RWPE2 (cell line): ENCODE results near the gene LOC128125822.

ENCODE experiments used
- ATAC-seq: fragments of 200-7000 bp; cut with Tn5 transposase; 3 replicates; pipeline ENCODE4 v1.9.1; 2021; ENCODE audit warnings: low read depth
- DNase-seq: peaks from one replicate; pipeline ENCODE4 v3.0.0-alpha.2; 2020; ENCODE audit warnings: low spot score
- H3K27ac ChIP-seq: fragments of 450-650 bp; 2 replicates; pipeline ENCODE4 v1.5.1; 2017; ENCODE audit warnings: mild to moderate bottlenecking; ENCODE audit not compliant: poor library complexity, severe bottlenecking
- H3K27me3 ChIP-seq: fragments of 250-450 bp; sonication (Bioruptor Pico); 2 replicates; pipeline ENCODE4 v1.5.1; 2021; ENCODE audit warnings: mild to moderate bottlenecking, moderate library complexity; ENCODE audit not compliant: insufficient read depth, poor library complexity, severe bottlenecking
- H3K36me3 ChIP-seq: fragments of 250-450 bp; sonication (Bioruptor Pico); 2 replicates; pipeline ENCODE4 v1.5.1; 2020; ENCODE audit warnings: low read depth, mild to moderate bottlenecking, moderate library complexity
- H3K4me1 ChIP-seq: fragments of 250-450 bp; sonication (Bioruptor Pico); 2 replicates; pipeline ENCODE4 v1.5.1; 2021; ENCODE audit warnings: mild to moderate bottlenecking, moderate library complexity; ENCODE audit not compliant: insufficient read depth, poor library complexity, severe bottlenecking
- H3K4me3 ChIP-seq: fragments of 250-450 bp; sonication (Bioruptor Pico); 2 replicates; pipeline ENCODE4 v1.5.1; 2021; ENCODE audit warnings: mild to moderate bottlenecking, moderate library complexity; ENCODE audit not compliant: severe bottlenecking
- H3K9me3 ChIP-seq: fragments of 250-450 bp; sonication (Bioruptor Pico); 2 replicates; pipeline ENCODE4 v1.5.1; 2021; ENCODE audit warnings: mild to moderate bottlenecking, moderate library complexity; ENCODE audit not compliant: severe bottlenecking
- TF ChIP-seq, protein P1 (sequence below): fragments of 450-650 bp; IDR thresholded peaks from one replicate; pipeline ENCODE4 v1.5.1; 2017; ENCODE audit warnings: mild to moderate bottlenecking, moderate library complexity; ENCODE audit not compliant: poor library complexity, severe bottlenecking

LOC128125822 gene

GRCh38 chr6:63578757-63579156 lies 6.5 kb downstream of the LOC128125822 start:
- no peak overlapping the region for H3K27ac ChIP-seq
- ATAC-seq: no peak
- no peak overlapping the region for H3K4me3 ChIP-seq
- DNase-seq: no peak
- H3K36me3 ChIP-seq: peaks cover 92% of the 10 kb centered on the region
- TF ChIP-seq, protein P1, sequence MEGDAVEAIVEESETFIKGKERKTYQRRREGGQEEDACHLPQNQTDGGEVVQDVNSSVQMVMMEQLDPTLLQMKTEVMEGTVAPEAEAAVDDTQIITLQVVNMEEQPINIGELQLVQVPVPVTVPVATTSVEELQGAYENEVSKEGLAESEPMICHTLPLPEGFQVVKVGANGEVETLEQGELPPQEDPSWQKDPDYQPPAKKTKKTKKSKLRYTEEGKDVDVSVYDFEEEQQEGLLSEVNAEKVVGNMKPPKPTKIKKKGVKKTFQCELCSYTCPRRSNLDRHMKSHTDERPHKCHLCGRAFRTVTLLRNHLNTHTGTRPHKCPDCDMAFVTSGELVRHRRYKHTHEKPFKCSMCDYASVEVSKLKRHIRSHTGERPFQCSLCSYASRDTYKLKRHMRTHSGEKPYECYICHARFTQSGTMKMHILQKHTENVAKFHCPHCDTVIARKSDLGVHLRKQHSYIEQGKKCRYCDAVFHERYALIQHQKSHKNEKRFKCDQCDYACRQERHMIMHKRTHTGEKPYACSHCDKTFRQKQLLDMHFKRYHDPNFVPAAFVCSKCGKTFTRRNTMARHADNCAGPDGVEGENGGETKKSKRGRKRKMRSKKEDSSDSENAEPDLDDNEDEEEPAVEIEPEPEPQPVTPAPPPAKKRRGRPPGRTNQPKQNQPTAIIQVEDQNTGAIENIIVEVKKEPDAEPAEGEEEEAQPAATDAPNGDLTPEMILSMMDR: no peak
- peaks cover 10% of the 10 kb centered on the region for H3K4me1 ChIP-seq
- no peaks in the 10 kb centered on the region for H3K9me3 ChIP-seq
- no peaks in the 10 kb centered on the region for H3K27me3 ChIP-seq

DNA sequence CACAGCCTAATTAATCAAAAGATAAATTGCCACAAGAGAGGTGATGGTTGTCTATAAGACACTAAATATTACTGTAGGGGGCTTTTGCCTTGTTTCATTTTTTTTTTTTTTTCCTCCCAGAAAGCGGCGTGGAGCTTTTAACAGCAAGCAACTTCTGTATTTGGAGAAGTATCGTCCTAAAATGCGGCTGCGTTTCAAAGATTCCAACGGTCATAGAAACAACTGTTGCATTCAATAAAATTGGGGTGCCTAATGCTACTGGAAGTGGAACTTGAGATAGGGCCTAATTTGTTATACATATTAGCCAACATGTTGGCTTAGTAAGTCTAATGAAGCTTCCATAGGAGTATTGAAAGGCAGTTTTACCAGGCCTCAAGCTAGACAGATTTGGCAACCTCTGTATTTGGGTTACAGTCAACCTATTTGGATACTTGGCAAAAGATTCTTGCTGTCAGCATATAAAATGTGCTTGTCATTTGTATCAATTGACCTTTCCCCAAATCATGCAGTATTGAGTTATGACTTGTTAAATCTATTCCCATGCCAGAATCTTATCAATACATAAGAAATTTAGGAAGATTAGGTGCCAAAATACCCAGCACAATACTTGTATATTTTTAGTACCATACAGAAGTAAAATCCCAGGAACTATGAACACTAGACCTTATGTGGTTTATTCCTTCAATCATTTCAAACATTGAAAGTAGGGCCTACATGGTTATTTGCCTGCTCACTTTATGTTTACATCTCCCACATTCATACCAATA lies 7.8 kb downstream of the LOC128125822 start:
- TF ChIP-seq, protein P1: no peak
- H3K9me3 ChIP-seq: no peaks in the 10 kb centered on the region
- H3K36me3 ChIP-seq: peaks cover 78% of the 10 kb centered on the region
- H3K27ac ChIP-seq: no peak overlapping the region
- H3K27me3 ChIP-seq: no peaks in the 10 kb centered on the region
- H3K4me3 ChIP-seq: no peak overlapping the region
- H3K4me1 ChIP-seq: peaks cover 6% of the 10 kb centered on the region
- no peak for DNase-seq
- ATAC-seq: no peak

- Histone ChIP-seq H3K27ac (no peak overlapping the region), H3K4me1 (peaks cover 3% of the 10 kb centered on the region), H3K9me3 (no peaks in the 10 kb centered on the region), H3K4me3 (no peak overlapping the region), H3K36me3 (peaks cover 73% of the 10 kb centered on the region), H3K27me3 (no peaks in the 10 kb centered on the region)
- DNase-seq (no peak), ATAC-seq (no peak)
- TF ChIP-seq, protein P1: no peak
These were observed 8.4 kb downstream of the LOC128125822 start for GRCh38 chr6:63580704-63580961.

DNA sequence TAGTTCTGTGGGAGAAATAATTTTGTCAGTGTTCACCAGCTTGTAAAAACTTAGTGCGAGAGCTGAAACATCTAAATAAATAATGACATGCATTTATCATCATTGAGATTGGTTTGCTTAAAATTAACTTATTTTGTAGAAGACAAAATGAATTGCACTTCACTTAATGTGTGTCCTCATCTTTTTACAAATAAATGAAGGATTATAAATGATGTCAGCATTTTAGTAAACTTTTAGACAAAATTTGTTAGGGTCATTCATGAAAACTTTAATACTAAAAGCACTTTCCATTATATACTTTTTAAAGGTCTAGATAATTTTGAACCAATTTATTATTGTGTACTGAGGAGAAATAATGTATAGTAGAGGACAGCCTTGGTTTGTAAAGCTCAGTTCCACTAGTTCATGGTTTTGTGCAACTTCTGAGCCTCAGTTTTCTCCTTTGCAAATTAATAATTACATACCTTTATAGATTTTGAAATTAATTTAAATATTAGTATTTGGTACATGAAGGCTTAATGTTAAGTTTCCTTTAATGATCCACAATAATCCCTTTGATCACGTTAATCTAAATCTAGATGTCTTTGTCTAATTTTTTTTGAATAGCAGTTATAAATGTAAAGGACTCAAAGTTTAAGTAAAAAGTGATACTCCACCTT lies 9.2 kb downstream of the LOC128125822 start:
- Histone ChIP-seq H3K27me3 (no peaks in the 10 kb centered on the region), H3K4me3 (no peak overlapping the region), H3K9me3 (no peaks in the 10 kb centered on the region), H3K27ac (no peak overlapping the region), H3K4me1 (peaks cover 3% of the 10 kb centered on the region), H3K36me3 (peaks cover 65% of the 10 kb centered on the region)
- DNase-seq (no peak), ATAC-seq (no peak)
- TF ChIP-seq, protein P1: no peak
